ENCODE data around the gene CNGB1. TPM values are rescaled to one million over a fixed set of nuclear protein-coding genes. Genes with fewer than 3 reads are reported as not detected.
"Not testable (repeated sequence)": the region's sequence is repeated elsewhere in the genome, so short reads cannot be mapped to it uniquely, and the experiment has no call there.

CNGB1 gene
- total and polyA plus RNA-seq, 8 donors: 0.03 to 0.23 (median 0.14) TPM; not detected in 1

DNA sequence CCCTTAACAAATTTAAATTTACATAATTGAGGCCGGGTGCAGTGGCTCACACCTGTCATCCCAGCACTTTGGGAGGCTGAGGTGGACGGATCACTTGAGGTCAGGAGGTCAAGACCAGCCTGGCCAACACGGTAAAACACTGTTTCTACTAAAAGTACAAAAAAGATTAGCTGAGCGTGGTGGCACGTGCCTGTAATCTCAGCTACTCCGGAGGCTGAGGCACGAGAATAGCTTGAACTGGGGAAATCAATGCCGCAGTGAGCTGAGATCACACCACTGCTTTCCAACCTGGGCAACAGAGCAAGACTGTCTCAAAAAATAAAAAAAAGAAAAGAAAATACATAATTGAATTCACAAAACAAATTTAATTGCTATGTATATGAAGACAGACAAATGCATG, 112.3 kb downstream of the CNGB1 start:
- no peak overlapping the region for H3K27ac ChIP-seq
- TF ChIP-seq, protein P1, sequence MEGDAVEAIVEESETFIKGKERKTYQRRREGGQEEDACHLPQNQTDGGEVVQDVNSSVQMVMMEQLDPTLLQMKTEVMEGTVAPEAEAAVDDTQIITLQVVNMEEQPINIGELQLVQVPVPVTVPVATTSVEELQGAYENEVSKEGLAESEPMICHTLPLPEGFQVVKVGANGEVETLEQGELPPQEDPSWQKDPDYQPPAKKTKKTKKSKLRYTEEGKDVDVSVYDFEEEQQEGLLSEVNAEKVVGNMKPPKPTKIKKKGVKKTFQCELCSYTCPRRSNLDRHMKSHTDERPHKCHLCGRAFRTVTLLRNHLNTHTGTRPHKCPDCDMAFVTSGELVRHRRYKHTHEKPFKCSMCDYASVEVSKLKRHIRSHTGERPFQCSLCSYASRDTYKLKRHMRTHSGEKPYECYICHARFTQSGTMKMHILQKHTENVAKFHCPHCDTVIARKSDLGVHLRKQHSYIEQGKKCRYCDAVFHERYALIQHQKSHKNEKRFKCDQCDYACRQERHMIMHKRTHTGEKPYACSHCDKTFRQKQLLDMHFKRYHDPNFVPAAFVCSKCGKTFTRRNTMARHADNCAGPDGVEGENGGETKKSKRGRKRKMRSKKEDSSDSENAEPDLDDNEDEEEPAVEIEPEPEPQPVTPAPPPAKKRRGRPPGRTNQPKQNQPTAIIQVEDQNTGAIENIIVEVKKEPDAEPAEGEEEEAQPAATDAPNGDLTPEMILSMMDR (IDR thresholded peaks at IDR 0.05): no peak
- no peak overlapping the region for H3K4me3 ChIP-seq
- ATAC-seq (no peak), DNase-seq (no peak)
- H3K36me3 ChIP-seq: no peaks in the 10 kb centered on the region
- no peaks in the 10 kb centered on the region for H3K9me3 ChIP-seq
- no peaks in the 10 kb centered on the region for H3K27me3 ChIP-seq
- intact Hi-C loops (cut with DNase I): no loop called here
- peaks cover 0 to 5% of the 10 kb centered on the region in 2 donors for H3K4me1 ChIP-seq

DNA sequence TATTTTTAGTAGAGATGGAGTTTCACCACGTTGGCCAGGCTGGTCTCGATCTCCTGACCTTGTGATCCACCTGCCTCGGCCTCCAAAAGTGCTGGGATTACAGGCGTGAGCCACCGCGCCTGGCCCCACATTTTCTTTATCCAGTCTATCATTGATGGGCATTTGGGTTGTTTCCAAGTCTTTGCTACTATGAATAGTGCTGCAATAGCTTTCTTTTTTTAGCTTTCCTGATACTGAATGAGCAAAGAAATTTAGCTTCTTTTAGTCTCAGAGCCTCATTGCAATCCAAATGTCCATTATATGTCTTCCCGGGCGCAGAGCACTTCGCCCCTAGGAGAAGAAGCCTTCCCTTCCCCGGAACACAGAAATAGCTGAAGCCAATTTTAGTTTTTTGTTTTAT, 112.9 kb downstream of the CNGB1 start:
- H3K27me3 ChIP-seq; intact Hi-C loops (cut with DNase I); ATAC-seq; H3K9me3 ChIP-seq; H3K27ac ChIP-seq; H3K36me3 ChIP-seq; DNase-seq; H3K4me3 ChIP-seq; H3K4me1 ChIP-seq: not testable (repeated sequence)

DNA sequence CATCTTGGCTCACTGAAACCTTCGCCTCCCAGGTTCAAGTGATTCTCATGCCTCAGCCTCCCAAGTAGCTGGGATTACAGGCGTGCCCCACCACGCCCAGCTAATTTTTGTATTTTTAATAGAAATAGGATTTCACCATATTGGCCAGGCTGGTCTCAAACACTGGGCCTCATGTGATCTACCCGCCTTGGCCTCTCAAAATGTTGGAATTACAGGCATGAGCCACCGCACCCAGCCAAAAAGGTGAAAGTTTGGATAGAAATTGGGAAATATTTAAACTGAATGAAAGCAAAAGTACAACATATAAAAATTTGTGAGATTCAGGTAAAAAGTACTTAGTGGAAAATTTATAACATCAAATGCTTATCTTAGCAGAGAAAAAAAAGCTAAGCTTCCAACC, 115.7 kb downstream of the CNGB1 start:
- TF ChIP-seq, protein P1 (IDR thresholded peaks at IDR 0.05): no peak
- no peak for DNase-seq
- Histone ChIP-seq H3K27ac (no peak overlapping the region), H3K4me1 (no peaks in the 10 kb centered on the region), H3K36me3 (no peaks in the 10 kb centered on the region), H3K4me3 (no peak overlapping the region), H3K9me3 (no peaks in the 10 kb centered on the region), H3K27me3 (no peaks in the 10 kb centered on the region)
- intact Hi-C loops (cut with DNase I): no loop called here
- no peak for ATAC-seq

DNA sequence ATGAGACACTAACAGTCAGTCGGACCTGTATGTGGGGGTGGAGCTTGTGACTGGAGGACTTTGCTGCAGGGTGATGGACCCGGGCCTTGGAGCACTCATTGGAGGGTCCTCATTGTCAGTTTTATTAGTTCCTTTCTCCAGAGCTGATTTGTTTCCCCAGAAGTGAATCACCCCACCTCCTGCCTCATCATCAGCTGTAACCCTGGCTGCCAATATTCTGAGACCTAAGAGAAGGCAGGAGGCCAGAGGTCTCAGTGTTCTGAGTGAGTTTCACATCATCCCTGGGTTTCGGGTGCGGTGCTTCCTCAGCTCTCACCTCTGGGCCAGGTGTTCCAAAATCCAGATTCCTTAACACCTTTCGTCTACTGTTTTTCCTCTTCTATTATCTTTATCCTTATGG, 118.7 kb downstream of the CNGB1 start:
- DNase-seq (no peak), ATAC-seq (no peak)
- no peaks in the 10 kb centered on the region for H3K36me3 ChIP-seq
- no peak overlapping the region for H3K27ac ChIP-seq
- no peaks in the 10 kb centered on the region for H3K9me3 ChIP-seq
- H3K4me1 ChIP-seq: no peaks in the 10 kb centered on the region
- H3K27me3 ChIP-seq: no peaks in the 10 kb centered on the region
- TF ChIP-seq, protein P1 (IDR thresholded peaks at IDR 0.05): no peak
- intact Hi-C loops (cut with DNase I): no loop called here
- H3K4me3 ChIP-seq: no peak overlapping the region

DNA sequence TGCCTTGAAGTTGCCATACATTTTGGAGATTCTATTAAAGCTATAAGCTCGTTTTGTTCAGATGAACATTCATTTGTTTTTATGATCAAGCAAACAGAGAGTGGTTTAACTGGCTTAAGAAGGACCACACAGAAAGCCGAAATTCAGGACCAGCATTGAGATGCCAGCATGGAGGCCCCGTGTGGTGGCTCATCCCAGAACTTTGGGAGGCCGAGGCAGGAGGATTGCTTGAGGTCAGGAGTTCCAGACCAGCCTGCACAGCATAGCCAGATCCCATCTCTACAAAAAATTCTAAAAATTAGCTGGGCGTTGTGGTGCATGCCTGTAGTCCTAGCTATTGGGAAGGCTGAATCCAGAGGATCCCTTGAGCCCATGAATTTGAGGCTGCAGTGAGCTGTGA, 122.7 kb downstream of the CNGB1 start:
- ATAC-seq (no peak), DNase-seq (no peak)
- H3K27me3 ChIP-seq: no peaks in the 10 kb centered on the region
- H3K36me3 ChIP-seq: no peaks in the 10 kb centered on the region
- H3K9me3 ChIP-seq: no peaks in the 10 kb centered on the region
- H3K4me1 ChIP-seq: no peaks in the 10 kb centered on the region
- no peak overlapping the region for H3K27ac ChIP-seq
- TF ChIP-seq, protein P1 (IDR thresholded peaks at IDR 0.05): no peak
- no peak overlapping the region for H3K4me3 ChIP-seq
- intact Hi-C loops (cut with DNase I): no loop called here

DNA sequence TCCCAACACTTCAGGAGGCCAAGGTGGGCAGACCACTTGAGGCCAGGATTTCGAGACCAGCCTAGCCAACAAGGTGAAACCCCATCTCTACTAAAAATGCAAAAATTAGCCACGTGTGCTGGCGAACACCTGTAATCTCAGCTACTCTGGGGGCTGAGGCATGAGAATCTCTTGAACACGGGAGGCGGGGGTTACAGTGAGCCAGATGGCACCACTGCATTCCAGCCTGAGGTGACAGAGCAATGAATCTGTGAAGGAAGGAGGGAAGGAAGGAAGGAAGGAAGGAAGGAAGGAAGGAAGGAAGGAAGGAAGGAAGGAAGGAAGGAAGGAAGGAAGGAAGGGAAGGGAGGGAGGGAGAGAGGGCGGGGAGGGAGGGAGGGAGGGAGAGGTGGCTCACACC, 124.0 kb downstream of the CNGB1 start:
- H3K4me1 ChIP-seq; intact Hi-C loops (cut with DNase I); H3K36me3 ChIP-seq; H3K9me3 ChIP-seq; H3K4me3 ChIP-seq; H3K27me3 ChIP-seq; H3K27ac ChIP-seq; ATAC-seq; DNase-seq: not testable (repeated sequence)

Measured in left lung (tissue), 10 donors.